LNCAP (cell line): ENCODE results near the gene SLC11A1.

Experiments used
- CTCF ChIP-seq: fragments of 450-650 bp; IDR thresholded peaks from 2 replicates; pipeline ENCODE4 v1.5.1; 2017; ENCODE audit warnings: mild to moderate bottlenecking

The SLC11A1 gene

GRCh38 chr2:218430721-218431120, 48.6 kb downstream of the SLC11A1 start:
- no peak for TF ChIP-seq CTCF

GRCh38 chr2:218431878-218432277, 49.8 kb downstream of the SLC11A1 start:
- TF ChIP-seq CTCF: no peak

- no peak for TF ChIP-seq CTCF
Observed at GRCh38 chr2:218432676-218433365, 50.7 kb downstream of the SLC11A1 start.

- TF ChIP-seq CTCF: no peak
Observed at GRCh38 chr2:218434456-218434855, 52.4 kb downstream of the SLC11A1 start.

- TF ChIP-seq CTCF: no peak
Observed at GRCh38 chr2:218435003-218435982, 53.2 kb downstream of the SLC11A1 start.

- no peak for TF ChIP-seq CTCF
Observed at GRCh38 chr2:218436992-218437391, 54.9 kb downstream of the SLC11A1 start.

GRCh38 chr2:218437969-218438368, 55.9 kb downstream of the SLC11A1 start:
- no peak for TF ChIP-seq CTCF
